AG08395 (cell line): ENCODE measurements around the gene ANKRD1.
"Not testable (repeated sequence)": the region's sequence is repeated elsewhere in the genome, so short reads cannot be mapped to it uniquely, and the experiment has no call there.

Source experiments
- DNase-seq: peaks from one replicate; pipeline ENCODE4 v3.0.0; 2012; ENCODE audit warnings: mixed read lengths, low spot score

ANKRD1 gene

GRCh38 chr10:90920986-90921666, at the start of gene ANKRD1:
Gene ANKRD1 (minus strand): TSS chr10:90921087. CDS start chr10:90921027, 60 bp downstream.
- DNase-seq, result peak; percentile 78

- peak; percentile 72 for DNase-seq
These were observed 49.2 kb upstream of the ANKRD1 start for GRCh38 chr10:90969947-90970673.

- no peak for DNase-seq
These were observed 48.2 kb upstream of the ANKRD1 start for GRCh38 chr10:90969121-90969534.

- DNase-seq, result peak; percentile 70
These were observed 47.6 kb upstream of the ANKRD1 start for GRCh38 chr10:90968328-90969081.

- DNase-seq, result no peak
These were observed 47.0 kb upstream of the ANKRD1 start for GRCh38 chr10:90967865-90968264.

- DNase-seq, result no peak
These were observed 45.3 kb upstream of the ANKRD1 start for GRCh38 chr10:90966146-90966545.

- DNase-seq, result no peak
These were observed 44.8 kb upstream of the ANKRD1 start for GRCh38 chr10:90965720-90966119.

GRCh38 chr10:90964781-90965465, 44.0 kb upstream of the ANKRD1 start:
- DNase-seq, result no peak

GRCh38 chr10:90963331-90963730, 42.4 kb upstream of the ANKRD1 start:
- DNase-seq, result no peak

- peak; percentile 90 for DNase-seq
These were observed 39.5 kb upstream of the ANKRD1 start for GRCh38 chr10:90960355-90960814.

GRCh38 chr10:90959826-90960225, 38.9 kb upstream of the ANKRD1 start:
- DNase-seq, result no peak

- no peak for DNase-seq
These were observed 37.9 kb upstream of the ANKRD1 start for GRCh38 chr10:90958781-90959180.

GRCh38 chr10:90947030-90947960, 26.4 kb upstream of the ANKRD1 start:
- DNase-seq, result peak; percentile 42

- peak; percentile 45 for DNase-seq
These were observed 24.7 kb upstream of the ANKRD1 start for GRCh38 chr10:90945491-90946070.

- DNase-seq, result no peak
These were observed 23.9 kb upstream of the ANKRD1 start for GRCh38 chr10:90944749-90945148.

- not testable (repeated sequence) for DNase-seq
These were observed 22.1 kb upstream of the ANKRD1 start for GRCh38 chr10:90942980-90943379.

- no peak for DNase-seq
These were observed 18.8 kb upstream of the ANKRD1 start for GRCh38 chr10:90939648-90940047.

GRCh38 chr10:90939116-90939515, 18.2 kb upstream of the ANKRD1 start:
- no peak for DNase-seq

GRCh38 chr10:90937645-90938258, 16.9 kb upstream of the ANKRD1 start:
- no peak for DNase-seq

- DNase-seq, result no peak
These were observed 15.4 kb upstream of the ANKRD1 start for GRCh38 chr10:90936276-90936659.
